Neutrophil (primary cell): ENCODE data around the gene JCAD.

Source experiments
- H3K27ac ChIP-seq: fragments of 200-600 bp; sonication (generic); 2 replicates; pipeline ENCODE4 v1.5.1; 2016; ENCODE audit warnings: mild to moderate bottlenecking, moderate library complexity
- H3K27me3 ChIP-seq: fragments of 200-600 bp; sonication (generic); 2 replicates; pipeline ENCODE4 v1.6.0; 2016; ENCODE audit warnings: mild to moderate bottlenecking
- H3K36me3 ChIP-seq: fragments of 200-600 bp; sonication (generic); 2 replicates; pipeline ENCODE4 v1.5.1; 2017
- H3K4me1 ChIP-seq, 2 experiments: fragments of 200-600 bp in 1 of 2; sonication (generic) in 1 of 2; 1 replicate in 1 of 2; 2 replicates in 1 of 2; pipeline versions ENCODE4 v1.5.1 to v1.6.1; 2013 to 2016; ENCODE audit warnings: low read depth in 1 of 2, low read length in 1 of 2, mild to moderate bottlenecking in 1 of 2, moderate library complexity in 1 of 2; ENCODE audit not compliant: control insufficient read depth in 1 of 2, insufficient read depth in 1 of 2
- H3K4me3 ChIP-seq, 2 experiments: fragments of 200-600 bp in 1 of 2; sonication (generic) in 1 of 2; 1 replicate in 1 of 2; 2 replicates in 1 of 2; pipeline ENCODE4 v1.5.1; 2013 to 2016; ENCODE audit warnings: low read depth in 1 of 2, low read length in 1 of 2, mild to moderate bottlenecking in 1 of 2, moderate library complexity in 1 of 2
- H3K9me3 ChIP-seq: fragments of 200-600 bp; sonication (generic); 2 replicates; pipeline ENCODE4 v1.5.1; 2016
- CTCF ChIP-seq: fragments of 200-600 bp; sonication (generic); IDR thresholded peaks from 2 replicates; pipeline ENCODE4 v1.5.1; 2016; ENCODE audit warnings: antibody characterized with exemption

JCAD gene

GRCh38 chr10:29970576-29970975, 88.8 kb downstream of the JCAD start:
- Histone ChIP-seq H3K4me3 (no peak overlapping the region), H3K4me1 (no peaks in the 10 kb centered on the region), H3K36me3 (no peaks in the 10 kb centered on the region), H3K9me3 (no peaks in the 10 kb centered on the region), H3K27ac (no peak overlapping the region), H3K27me3 (no peaks in the 10 kb centered on the region)
- TF ChIP-seq CTCF: no peak

- no peak for TF ChIP-seq CTCF
- H3K27me3 ChIP-seq: no peaks in the 10 kb centered on the region
- no peaks in the 10 kb centered on the region for H3K9me3 ChIP-seq
- no peak overlapping the region for H3K4me3 ChIP-seq
- no peaks in the 10 kb centered on the region for H3K36me3 ChIP-seq
- no peak overlapping the region for H3K27ac ChIP-seq
- no peaks in the 10 kb centered on the region for H3K4me1 ChIP-seq
Measured at GRCh38 chr10:29970012-29970396, 89.4 kb downstream of the JCAD start.

GRCh38 chr10:29969255-29970011, 90.0 kb downstream of the JCAD start:
- Histone ChIP-seq H3K27me3 (no peaks in the 10 kb centered on the region), H3K27ac (no peak overlapping the region), H3K36me3 (no peaks in the 10 kb centered on the region), H3K9me3 (no peaks in the 10 kb centered on the region), H3K4me1 (no peaks in the 10 kb centered on the region), H3K4me3 (no peak overlapping the region)
- TF ChIP-seq CTCF: no peak

GRCh38 chr10:29968585-29968984, 90.8 kb downstream of the JCAD start:
- Histone ChIP-seq H3K4me3 (no peak overlapping the region), H3K27ac (no peak overlapping the region), H3K27me3 (no peaks in the 10 kb centered on the region), H3K36me3 (no peaks in the 10 kb centered on the region), H3K4me1 (no peaks in the 10 kb centered on the region), H3K9me3 (no peaks in the 10 kb centered on the region)
- no peak for TF ChIP-seq CTCF

- Histone ChIP-seq H3K27me3 (no peaks in the 10 kb centered on the region), H3K9me3 (no peaks in the 10 kb centered on the region), H3K4me1 (no peaks in the 10 kb centered on the region), H3K27ac (no peak overlapping the region), H3K36me3 (no peaks in the 10 kb centered on the region), H3K4me3 (no peak overlapping the region)
- TF ChIP-seq CTCF: no peak
Measured at GRCh38 chr10:29966269-29966668, 93.1 kb downstream of the JCAD start.
